A549 (cell line): ENCODE measurements around the gene CCDC127.

Source experiments
- BCL3 ChIP-seq: fragments of >200 bp; sonication (Bioruptor Twin); formaldehyde crosslinking; IDR thresholded peaks from 3 replicates; pipeline ENCODE4 v1.6.1; 2016
- CHD4 ChIP-seq: fragments of 200-600 bp; sonication (generic); IDR thresholded peaks from 2 replicates; pipeline ENCODE4 v1.6.1; 2016; ENCODE audit warnings: antibody characterized with exemption, mild to moderate bottlenecking, borderline replicate concordance
- CTCF ChIP-seq: fragments of >200 bp; sonication (Bioruptor Twin); formaldehyde crosslinking; IDR thresholded peaks from 3 replicates; pipeline ENCODE4 v1.5.1; 2016
- EP300 ChIP-seq, 2 experiments: fragments of >200 bp; sonication (Bioruptor Twin); formaldehyde crosslinking; IDR thresholded peaks; 2 replicates in 1 of 2; 3 replicates in 1 of 2; pipeline ENCODE4 v1.6.1; 2016 to 2017
- HDAC2 ChIP-seq: fragments of 200-600 bp; sonication (generic); IDR thresholded peaks from 2 replicates; pipeline ENCODE4 v1.6.1; 2016
- MAX ChIP-seq: IDR thresholded peaks from 2 replicates; pipeline ENCODE4 v1.6.1; 2012
- MAZ ChIP-seq: fragments of 150-350 bp; IDR thresholded peaks from 2 replicates; pipeline ENCODE4 v1.6.1; 2014; ENCODE audit warnings: antibody characterized with exemption, low read depth, low read length, borderline replicate concordance
- NR3C1 ChIP-seq: fragments of >200 bp; sonication (Bioruptor Twin); formaldehyde crosslinking; IDR thresholded peaks from 3 replicates; pipeline ENCODE4 v1.6.1; 2017
- PBX3 ChIP-seq: IDR thresholded peaks from 2 replicates; pipeline ENCODE4 v1.6.1; 2012
- POLR2A ChIP-seq: IDR thresholded peaks from 2 replicates; pipeline ENCODE4 v1.6.1; 2012; ENCODE audit warnings: mild to moderate bottlenecking, low read length
- SREBF2 ChIP-seq: fragments of 450-650 bp; IDR thresholded peaks from 2 replicates; pipeline ENCODE4 v1.6.1; 2014; ENCODE audit warnings: mild to moderate bottlenecking, moderate library complexity
- ZFP36 ChIP-seq: fragments of 450-650 bp; IDR thresholded peaks from 2 replicates; pipeline ENCODE4 v1.6.1; 2014; ENCODE audit warnings: borderline replicate concordance; ENCODE audit not compliant: partially characterized antibody

- TF ChIP-seq ZFP36 (no peak), CHD4 (no peak), EP300 (IDR thresholded peaks at IDR 0.05) (no peak), CTCF (no peak), HDAC2 (no peak), MAX (no peak), NR3C1 (no peak), MAZ (no peak), POLR2A (no peak), PBX3 (no peak), SREBF2 (no peak), BCL3 (no peak)
These were observed 61.4 kb downstream of the CCDC127 start for GRCh38 chr5:156411-157072.
